GM23338 (cell line): ENCODE data around the gene VWA2. TPM values are rescaled to one million over a fixed set of nuclear protein-coding genes. Genes with fewer than 3 reads are reported as not detected.

Source experiments
- ATAC-seq: fragments of 200-7000 bp; cut with Tn5 transposase; 3 replicates; pipeline ENCODE4 v1.9.1; 2020
- DNase-seq: peaks from one replicate; pipeline ENCODE4 v3.0.0-alpha.2; 2015; ENCODE audit warnings: low spot score
- H2AFZ ChIP-seq: fragments of 200-600 bp; sonication (generic); 2 replicates; pipeline ENCODE4 v1.8.0; 2016; ENCODE audit warnings: antibody characterized with exemption, mild to moderate bottlenecking, moderate library complexity
- H3F3A ChIP-seq: fragments of 200-600 bp; sonication (generic); replicated peaks from 2 replicates; pipeline ENCODE4 v1.8.0; 2017; ENCODE audit warnings: antibody characterized with exemption, mixed run types, low read depth
- H3K27ac ChIP-seq: fragments of 200-600 bp; sonication (generic); 2 replicates; pipeline ENCODE4 v1.6.1; 2016; ENCODE audit warnings: low read depth
- H3K27me3 ChIP-seq: fragments of 200-600 bp; sonication (generic); 2 replicates; pipeline ENCODE4 v1.8.0; 2016; ENCODE audit warnings: mild to moderate bottlenecking, mixed run types, moderate library complexity; ENCODE audit not compliant: insufficient read depth
- H3K36me3 ChIP-seq: fragments of 200-600 bp; sonication (generic); 2 replicates; pipeline ENCODE4 v1.8.0; 2016; ENCODE audit warnings: mild to moderate bottlenecking; ENCODE audit not compliant: insufficient read depth
- H3K4me1 ChIP-seq: fragments of 200-600 bp; sonication (generic); 2 replicates; pipeline ENCODE4 v1.8.0; 2016; ENCODE audit warnings: mild to moderate bottlenecking, moderate library complexity; ENCODE audit not compliant: insufficient read depth
- H3K4me2 ChIP-seq: fragments of 200-600 bp; sonication (generic); 2 replicates; pipeline ENCODE4 v1.7.1; 2017; ENCODE audit warnings: mixed run types
- H3K4me3 ChIP-seq: fragments of 200-600 bp; sonication (generic); 2 replicates; pipeline ENCODE4 v1.6.1; 2016; ENCODE audit warnings: mixed run types
- H3K79me2 ChIP-seq: fragments of 200-600 bp; sonication (generic); replicated peaks from 2 replicates; pipeline ENCODE4 v1.8.0; 2017; ENCODE audit warnings: mild to moderate bottlenecking; ENCODE audit not compliant: insufficient read depth
- H3K9me2 ChIP-seq: fragments of 200-600 bp; sonication (generic); 2 replicates; pipeline ENCODE4 v1.8.0; 2017; ENCODE audit not compliant: insufficient read depth
- H4K20me1 ChIP-seq: fragments of 200-600 bp; sonication (generic); replicated peaks from 2 replicates; pipeline ENCODE4 v1.8.0; 2017; ENCODE audit warnings: mild to moderate bottlenecking; ENCODE audit not compliant: insufficient read depth
- H3K27ac Mint-ChIP-seq: 2 replicates; pipeline ENCODE4 v1.8.0; 2020; ENCODE audit warnings: inconsistent platforms, mild to moderate bottlenecking, moderate library complexity, mixed read lengths
- H3K27me3 Mint-ChIP-seq: 3 replicates; pipeline ENCODE4 v1.8.0; 2022; ENCODE audit warnings: low read depth, mild to moderate bottlenecking, moderate library complexity, mixed read lengths, inconsistent platforms; ENCODE audit not compliant: insufficient read depth, poor library complexity
- H3K36me3 Mint-ChIP-seq: 3 replicates; pipeline ENCODE4 v1.8.0; 2021; ENCODE audit warnings: low read depth, mild to moderate bottlenecking, inconsistent platforms, moderate library complexity, mixed read lengths
- H3K4me1 Mint-ChIP-seq: 3 replicates; pipeline ENCODE4 v1.8.0; 2020; ENCODE audit warnings: mild to moderate bottlenecking, inconsistent platforms, mixed read lengths
- H3K4me3 Mint-ChIP-seq: 3 replicates; pipeline ENCODE4 v1.8.0; 2021; ENCODE audit warnings: moderate library complexity, mild to moderate bottlenecking, inconsistent platforms, mixed read lengths
- H3K9me3 Mint-ChIP-seq: 3 replicates; pipeline ENCODE4 v1.8.0; 2020; ENCODE audit warnings: moderate library complexity, mild to moderate bottlenecking, inconsistent platforms, mixed read lengths
- CREB1 ChIP-seq: fragments of 250-450 bp; sonication (Bioruptor Pico); IDR thresholded peaks from 2 replicates; pipeline ENCODE4 v1.5.0; 2020; ENCODE audit warnings: low read depth, mild to moderate bottlenecking, moderate library complexity
- EZH2 ChIP-seq: fragments of 200-600 bp; sonication (generic); IDR thresholded peaks from one replicate; pipeline ENCODE4 v1.8.0; 2017; ENCODE audit warnings: antibody characterized with exemption, mild to moderate bottlenecking, low read depth; ENCODE audit not compliant: unreplicated experiment
- EZH2phosphoT487 ChIP-seq: fragments of 200-600 bp; sonication (generic); IDR thresholded peaks from one replicate; pipeline ENCODE4 v1.8.1; 2018; ENCODE audit warnings: antibody characterized with exemption; ENCODE audit not compliant: unreplicated experiment
- JUNB ChIP-seq: IDR thresholded peaks from one replicate; pipeline ENCODE4 v1.6.1; 2016; ENCODE audit warnings: antibody characterized with exemption; ENCODE audit not compliant: unreplicated experiment
- NANOG ChIP-seq: IDR thresholded peaks from 2 replicates; pipeline ENCODE4 v1.6.1; 2016; ENCODE audit warnings: antibody characterized with exemption, borderline replicate concordance
- POLR2AphosphoS5 ChIP-seq: IDR thresholded peaks from 2 replicates; pipeline ENCODE4 v1.6.1; 2016; ENCODE audit warnings: antibody characterized with exemption, low read depth
- STAT1 ChIP-seq: IDR thresholded peaks from one replicate; pipeline ENCODE4 v1.6.1; 2016; ENCODE audit warnings: antibody characterized with exemption; ENCODE audit not compliant: unreplicated experiment
- ZNF114 ChIP-seq: fragments of 250-450 bp; sonication (Bioruptor Pico); IDR thresholded peaks from 2 replicates; pipeline ENCODE4 v1.5.0; 2020; ENCODE audit warnings: mild to moderate bottlenecking, moderate library complexity
- ZNF331 ChIP-seq: fragments of 250-450 bp; sonication (Bioruptor Pico); IDR thresholded peaks from 2 replicates; pipeline ENCODE4 v1.5.0; 2020; ENCODE audit warnings: low read depth, mild to moderate bottlenecking, moderate library complexity
- polyA plus RNA-seq: library from polyadenylated mRNA; unstranded; fragments of >200 nt; fragmentation: Nextera tagmentation; extraction: Ambion mirVana; gene quantifications from 2 replicates; pipeline ENCODE4 v1.2.1, GENCODE V29; 2016
- total RNA-seq: library from RNA; depleted of rRNA; stranded (reverse); fragments of >200 nt; shearing (Covaris generic); gene quantifications from 2 replicates; pipeline ENCODE4 v1.2.3, GENCODE V29; 2014
- TF ChIP-seq, protein P1 (sequence below): IDR thresholded peaks from one replicate; pipeline ENCODE4 v1.6.1; 2018; ENCODE audit warnings: antibody characterized with exemption; ENCODE audit not compliant: unreplicated experiment
- TF ChIP-seq, protein P2 (sequence below): IDR thresholded peaks from 2 replicates; pipeline ENCODE4 v1.6.1; 2016; ENCODE audit warnings: antibody characterized with exemption
- TF ChIP-seq, protein P3 (sequence below), 2 experiments: fragments of 200-600 bp in 1 of 2; sonication (generic) in 1 of 2; conservative IDR thresholded peaks; 2 replicates each; pipeline versions ENCODE4 v1.5.1 to v1.6.1; 2016 to 2017; ENCODE audit warnings: antibody characterized with exemption in 2 of 2, low read depth in 2 of 2, mild to moderate bottlenecking in 2 of 2, moderate library complexity in 1 of 2
- TF ChIP-seq, protein P4 (sequence below): fragments of 250-450 bp; sonication (Bioruptor Pico); IDR thresholded peaks from 2 replicates; pipeline ENCODE4 v1.5.0; 2020; ENCODE audit warnings: mild to moderate bottlenecking, moderate library complexity

The VWA2 gene
- total and polyA plus RNA-seq, 2 experiments from 2014 or later: 0.48 to 3.7 TPM

DNA sequence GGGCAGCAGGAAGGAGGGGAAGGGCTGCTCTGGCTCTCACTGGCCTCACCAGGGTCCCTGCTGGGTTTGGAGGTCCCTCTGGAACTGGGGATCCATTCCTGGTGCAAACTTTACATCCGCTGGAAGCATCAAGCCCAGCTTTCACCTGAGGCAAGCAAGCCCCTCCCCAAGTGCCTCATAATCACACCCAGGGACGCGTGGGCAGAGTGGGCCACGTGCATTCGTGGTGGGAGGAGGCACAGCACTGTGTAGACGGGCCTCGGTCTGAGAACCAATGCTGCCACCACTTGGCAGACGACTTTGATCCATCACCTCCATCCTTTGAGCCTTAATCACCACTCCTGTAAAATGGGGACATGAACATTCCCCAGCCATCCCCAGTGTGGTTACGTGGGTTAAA is 74.1 kb downstream of the VWA2 start:
- no peak for DNase-seq
- Histone ChIP-seq H3K4me2 (no peak overlapping the region), H4K20me1 (no peaks in the 10 kb centered on the region), H3K4me3 (no peak overlapping the region), H3K27ac (no peak overlapping the region), H3K9me2 (no peaks in the 10 kb centered on the region), H3K36me3 (no peaks in the 10 kb centered on the region), H3K79me2 (no peaks in the 10 kb centered on the region), H2AFZ (no peak overlapping the region), H3F3A (no peaks in the 10 kb centered on the region), H3K4me1 (no peaks in the 10 kb centered on the region), H3K27me3 (no peaks in the 10 kb centered on the region)
- no peak overlapping the region for H3K27ac Mint-ChIP-seq
- no peak overlapping the region for H3K4me3 Mint-ChIP-seq
- H3K9me3 Mint-ChIP-seq: no peaks in the 10 kb centered on the region
- TF ChIP-seq ZNF114 (CRISPR knock-in tag) (no peak), CREB1 (CRISPR knock-in tag) (no peak), POLR2AphosphoS5 (no peak), ZNF331 (no peak), STAT1 (no peak), EZH2phosphoT487 (no peak), EZH2 (no peak), JUNB (no peak), NANOG (no peak)
- TF ChIP-seq, protein P1, sequence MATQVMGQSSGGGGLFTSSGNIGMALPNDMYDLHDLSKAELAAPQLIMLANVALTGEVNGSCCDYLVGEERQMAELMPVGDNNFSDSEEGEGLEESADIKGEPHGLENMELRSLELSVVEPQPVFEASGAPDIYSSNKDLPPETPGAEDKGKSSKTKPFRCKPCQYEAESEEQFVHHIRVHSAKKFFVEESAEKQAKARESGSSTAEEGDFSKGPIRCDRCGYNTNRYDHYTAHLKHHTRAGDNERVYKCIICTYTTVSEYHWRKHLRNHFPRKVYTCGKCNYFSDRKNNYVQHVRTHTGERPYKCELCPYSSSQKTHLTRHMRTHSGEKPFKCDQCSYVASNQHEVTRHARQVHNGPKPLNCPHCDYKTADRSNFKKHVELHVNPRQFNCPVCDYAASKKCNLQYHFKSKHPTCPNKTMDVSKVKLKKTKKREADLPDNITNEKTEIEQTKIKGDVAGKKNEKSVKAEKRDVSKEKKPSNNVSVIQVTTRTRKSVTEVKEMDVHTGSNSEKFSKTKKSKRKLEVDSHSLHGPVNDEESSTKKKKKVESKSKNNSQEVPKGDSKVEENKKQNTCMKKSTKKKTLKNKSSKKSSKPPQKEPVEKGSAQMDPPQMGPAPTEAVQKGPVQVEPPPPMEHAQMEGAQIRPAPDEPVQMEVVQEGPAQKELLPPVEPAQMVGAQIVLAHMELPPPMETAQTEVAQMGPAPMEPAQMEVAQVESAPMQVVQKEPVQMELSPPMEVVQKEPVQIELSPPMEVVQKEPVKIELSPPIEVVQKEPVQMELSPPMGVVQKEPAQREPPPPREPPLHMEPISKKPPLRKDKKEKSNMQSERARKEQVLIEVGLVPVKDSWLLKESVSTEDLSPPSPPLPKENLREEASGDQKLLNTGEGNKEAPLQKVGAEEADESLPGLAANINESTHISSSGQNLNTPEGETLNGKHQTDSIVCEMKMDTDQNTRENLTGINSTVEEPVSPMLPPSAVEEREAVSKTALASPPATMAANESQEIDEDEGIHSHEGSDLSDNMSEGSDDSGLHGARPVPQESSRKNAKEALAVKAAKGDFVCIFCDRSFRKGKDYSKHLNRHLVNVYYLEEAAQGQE: no peak
- TF ChIP-seq, protein P2, sequence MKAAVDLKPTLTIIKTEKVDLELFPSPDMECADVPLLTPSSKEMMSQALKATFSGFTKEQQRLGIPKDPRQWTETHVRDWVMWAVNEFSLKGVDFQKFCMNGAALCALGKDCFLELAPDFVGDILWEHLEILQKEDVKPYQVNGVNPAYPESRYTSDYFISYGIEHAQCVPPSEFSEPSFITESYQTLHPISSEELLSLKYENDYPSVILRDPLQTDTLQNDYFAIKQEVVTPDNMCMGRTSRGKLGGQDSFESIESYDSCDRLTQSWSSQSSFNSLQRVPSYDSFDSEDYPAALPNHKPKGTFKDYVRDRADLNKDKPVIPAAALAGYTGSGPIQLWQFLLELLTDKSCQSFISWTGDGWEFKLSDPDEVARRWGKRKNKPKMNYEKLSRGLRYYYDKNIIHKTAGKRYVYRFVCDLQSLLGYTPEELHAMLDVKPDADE: no peak
- TF ChIP-seq, protein P3, sequence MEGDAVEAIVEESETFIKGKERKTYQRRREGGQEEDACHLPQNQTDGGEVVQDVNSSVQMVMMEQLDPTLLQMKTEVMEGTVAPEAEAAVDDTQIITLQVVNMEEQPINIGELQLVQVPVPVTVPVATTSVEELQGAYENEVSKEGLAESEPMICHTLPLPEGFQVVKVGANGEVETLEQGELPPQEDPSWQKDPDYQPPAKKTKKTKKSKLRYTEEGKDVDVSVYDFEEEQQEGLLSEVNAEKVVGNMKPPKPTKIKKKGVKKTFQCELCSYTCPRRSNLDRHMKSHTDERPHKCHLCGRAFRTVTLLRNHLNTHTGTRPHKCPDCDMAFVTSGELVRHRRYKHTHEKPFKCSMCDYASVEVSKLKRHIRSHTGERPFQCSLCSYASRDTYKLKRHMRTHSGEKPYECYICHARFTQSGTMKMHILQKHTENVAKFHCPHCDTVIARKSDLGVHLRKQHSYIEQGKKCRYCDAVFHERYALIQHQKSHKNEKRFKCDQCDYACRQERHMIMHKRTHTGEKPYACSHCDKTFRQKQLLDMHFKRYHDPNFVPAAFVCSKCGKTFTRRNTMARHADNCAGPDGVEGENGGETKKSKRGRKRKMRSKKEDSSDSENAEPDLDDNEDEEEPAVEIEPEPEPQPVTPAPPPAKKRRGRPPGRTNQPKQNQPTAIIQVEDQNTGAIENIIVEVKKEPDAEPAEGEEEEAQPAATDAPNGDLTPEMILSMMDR (conservative IDR thresholded peaks at IDR 0.05; ENCODE audit: low read depth in 2 of 2): no peak
- TF ChIP-seq, protein P4, sequence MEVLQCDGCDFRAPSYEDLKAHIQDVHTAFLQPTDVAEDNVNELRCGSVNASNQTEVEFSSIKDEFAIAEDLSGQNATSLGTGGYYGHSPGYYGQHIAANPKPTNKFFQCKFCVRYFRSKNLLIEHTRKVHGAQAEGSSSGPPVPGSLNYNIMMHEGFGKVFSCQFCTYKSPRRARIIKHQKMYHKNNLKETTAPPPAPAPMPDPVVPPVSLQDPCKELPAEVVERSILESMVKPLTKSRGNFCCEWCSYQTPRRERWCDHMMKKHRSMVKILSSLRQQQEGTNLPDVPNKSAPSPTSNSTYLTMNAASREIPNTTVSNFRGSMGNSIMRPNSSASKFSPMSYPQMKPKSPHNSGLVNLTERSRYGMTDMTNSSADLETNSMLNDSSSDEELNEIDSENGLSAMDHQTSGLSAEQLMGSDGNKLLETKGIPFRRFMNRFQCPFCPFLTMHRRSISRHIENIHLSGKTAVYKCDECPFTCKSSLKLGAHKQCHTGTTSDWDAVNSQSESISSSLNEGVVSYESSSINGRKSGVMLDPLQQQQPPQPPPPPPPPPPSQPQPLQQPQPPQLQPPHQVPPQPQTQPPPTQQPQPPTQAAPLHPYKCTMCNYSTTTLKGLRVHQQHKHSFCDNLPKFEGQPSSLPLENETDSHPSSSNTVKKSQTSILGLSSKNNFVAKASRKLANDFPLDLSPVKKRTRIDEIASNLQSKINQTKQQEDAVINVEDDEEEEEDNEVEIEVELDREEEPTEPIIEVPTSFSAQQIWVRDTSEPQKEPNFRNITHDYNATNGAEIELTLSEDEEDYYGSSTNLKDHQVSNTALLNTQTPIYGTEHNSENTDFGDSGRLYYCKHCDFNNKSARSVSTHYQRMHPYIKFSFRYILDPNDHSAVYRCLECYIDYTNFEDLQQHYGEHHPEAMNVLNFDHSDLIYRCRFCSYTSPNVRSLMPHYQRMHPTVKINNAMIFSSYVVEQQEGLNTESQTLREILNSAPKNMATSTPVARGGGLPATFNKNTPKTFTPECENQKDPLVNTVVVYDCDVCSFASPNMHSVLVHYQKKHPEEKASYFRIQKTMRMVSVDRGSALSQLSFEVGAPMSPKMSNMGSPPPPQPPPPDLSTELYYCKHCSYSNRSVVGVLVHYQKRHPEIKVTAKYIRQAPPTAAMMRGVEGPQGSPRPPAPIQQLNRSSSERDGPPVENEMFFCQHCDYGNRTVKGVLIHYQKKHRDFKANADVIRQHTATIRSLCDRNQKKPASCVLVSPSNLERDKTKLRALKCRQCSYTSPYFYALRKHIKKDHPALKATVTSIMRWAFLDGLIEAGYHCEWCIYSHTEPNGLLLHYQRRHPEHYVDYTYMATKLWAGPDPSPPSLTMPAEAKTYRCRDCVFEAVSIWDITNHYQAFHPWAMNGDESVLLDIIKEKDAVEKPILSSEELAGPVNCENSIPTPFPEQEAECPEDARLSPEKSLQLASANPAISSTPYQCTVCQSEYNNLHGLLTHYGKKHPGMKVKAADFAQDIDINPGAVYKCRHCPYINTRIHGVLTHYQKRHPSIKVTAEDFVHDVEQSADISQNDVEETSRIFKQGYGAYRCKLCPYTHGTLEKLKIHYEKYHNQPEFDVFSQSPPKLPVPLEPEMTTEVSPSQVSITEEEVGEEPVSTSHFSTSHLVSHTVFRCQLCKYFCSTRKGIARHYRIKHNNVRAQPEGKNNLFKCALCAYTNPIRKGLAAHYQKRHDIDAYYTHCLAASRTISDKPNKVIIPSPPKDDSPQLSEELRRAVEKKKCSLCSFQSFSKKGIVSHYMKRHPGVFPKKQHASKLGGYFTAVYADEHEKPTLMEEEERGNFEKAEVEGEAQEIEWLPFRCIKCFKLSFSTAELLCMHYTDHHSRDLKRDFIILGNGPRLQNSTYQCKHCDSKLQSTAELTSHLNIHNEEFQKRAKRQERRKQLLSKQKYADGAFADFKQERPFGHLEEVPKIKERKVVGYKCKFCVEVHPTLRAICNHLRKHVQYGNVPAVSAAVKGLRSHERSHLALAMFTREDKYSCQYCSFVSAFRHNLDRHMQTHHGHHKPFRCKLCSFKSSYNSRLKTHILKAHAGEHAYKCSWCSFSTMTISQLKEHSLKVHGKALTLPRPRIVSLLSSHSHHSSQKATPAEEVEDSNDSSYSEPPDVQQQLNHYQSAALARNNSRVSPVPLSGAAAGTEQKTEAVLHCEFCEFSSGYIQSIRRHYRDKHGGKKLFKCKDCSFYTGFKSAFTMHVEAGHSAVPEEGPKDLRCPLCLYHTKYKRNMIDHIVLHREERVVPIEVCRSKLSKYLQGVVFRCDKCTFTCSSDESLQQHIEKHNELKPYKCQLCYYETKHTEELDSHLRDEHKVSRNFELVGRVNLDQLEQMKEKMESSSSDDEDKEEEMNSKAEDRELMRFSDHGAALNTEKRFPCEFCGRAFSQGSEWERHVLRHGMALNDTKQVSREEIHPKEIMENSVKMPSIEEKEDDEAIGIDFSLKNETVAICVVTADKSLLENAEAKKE (CRISPR knock-in tag): no peak
- no peak for ATAC-seq
- H3K27me3 Mint-ChIP-seq: peaks cover 3% of the 10 kb centered on the region
- no peaks in the 10 kb centered on the region; the same call in 1 of the 3 replicates for H3K4me1 Mint-ChIP-seq
- no peaks in the 10 kb centered on the region for H3K36me3 Mint-ChIP-seq
